Neuron (in vitro differentiated cells): ENCODE data around the gene PANK4.

Source experiments
- H2AFZ ChIP-seq: one replicate; pipeline ENCODE4 v1.6.1; 2013; ENCODE audit warnings: low read depth, mild to moderate bottlenecking, inconsistent platforms, low read length, moderate library complexity
- H3K27me3 ChIP-seq: one replicate; pipeline ENCODE4 v1.6.1; 2013; ENCODE audit warnings: low read length; ENCODE audit not compliant: insufficient read depth
- H3K36me3 ChIP-seq: one replicate; pipeline ENCODE4 v1.6.1; 2013; ENCODE audit warnings: low read length; ENCODE audit not compliant: insufficient read depth
- H3K4me1 ChIP-seq: one replicate; pipeline ENCODE4 v1.6.1; 2013; ENCODE audit warnings: low read length; ENCODE audit not compliant: insufficient read depth
- H3K4me3 ChIP-seq: 2 replicates; pipeline ENCODE4 v1.5.1; 2013; ENCODE audit warnings: mild to moderate bottlenecking, low read length, moderate library complexity
- H3K9me3 ChIP-seq: one replicate; pipeline ENCODE4 v1.6.1; 2013; ENCODE audit warnings: low read length

Gene PANK4

GRCh38 chr1:2526824-2527555 lies 594 bp upstream of the PANK4 start:
- H3K4me3 ChIP-seq = peak overlapping the region; percentile 83
- no peaks in the 10 kb centered on the region for H3K27me3 ChIP-seq
- H2AFZ ChIP-seq = no peak overlapping the region
- H3K4me1 ChIP-seq = peaks cover 57% of the 10 kb centered on the region
- no peaks in the 10 kb centered on the region for H3K9me3 ChIP-seq
- H3K36me3 ChIP-seq = peaks cover 6% of the 10 kb centered on the region

- no peak overlapping the region for H2AFZ ChIP-seq
- no peaks in the 10 kb centered on the region for H3K9me3 ChIP-seq
- H3K27me3 ChIP-seq = no peaks in the 10 kb centered on the region
- H3K36me3 ChIP-seq = peaks cover 19% of the 10 kb centered on the region
- H3K4me3 ChIP-seq = peak overlapping the region; percentile 92
- H3K4me1 ChIP-seq = peaks cover 42% of the 10 kb centered on the region
These were observed 850 bp downstream of the PANK4 start for GRCh38 chr1:2525572-2525919.

GRCh38 chr1:2523891-2524609 lies 2.3 kb downstream of the PANK4 start:
- H3K36me3 ChIP-seq = peaks cover 29% of the 10 kb centered on the region
- no peaks in the 10 kb centered on the region for H3K27me3 ChIP-seq
- peak overlapping the region; percentile 92 for H3K4me3 ChIP-seq
- no peaks in the 10 kb centered on the region for H3K9me3 ChIP-seq
- H3K4me1 ChIP-seq = peaks cover 42% of the 10 kb centered on the region
- H2AFZ ChIP-seq = no peak overlapping the region

- H3K4me1 ChIP-seq = peaks cover 37% of the 10 kb centered on the region
- H3K9me3 ChIP-seq = no peaks in the 10 kb centered on the region
- H3K4me3 ChIP-seq = no peak overlapping the region
- no peak overlapping the region for H2AFZ ChIP-seq
- peaks cover 32% of the 10 kb centered on the region for H3K36me3 ChIP-seq
- H3K27me3 ChIP-seq = no peaks in the 10 kb centered on the region
These were observed 3.1 kb downstream of the PANK4 start for GRCh38 chr1:2523191-2523890.

GRCh38 chr1:2522230-2522629 lies 4.2 kb downstream of the PANK4 start:
- H3K36me3 ChIP-seq = peaks cover 43% of the 10 kb centered on the region
- no peaks in the 10 kb centered on the region for H3K9me3 ChIP-seq
- H2AFZ ChIP-seq = no peak overlapping the region
- H3K27me3 ChIP-seq = no peaks in the 10 kb centered on the region
- H3K4me3 ChIP-seq = no peak overlapping the region
- H3K4me1 ChIP-seq = peaks cover 26% of the 10 kb centered on the region

- H3K4me3 ChIP-seq = no peak overlapping the region
- no peak overlapping the region for H2AFZ ChIP-seq
- H3K27me3 ChIP-seq = no peaks in the 10 kb centered on the region
- peaks cover 57% of the 10 kb centered on the region for H3K36me3 ChIP-seq
- no peaks in the 10 kb centered on the region for H3K9me3 ChIP-seq
- peaks cover 20% of the 10 kb centered on the region for H3K4me1 ChIP-seq
These were observed 5.6 kb downstream of the PANK4 start for GRCh38 chr1:2520806-2521205.

GRCh38 chr1:2520206-2520605 lies 6.2 kb downstream of the PANK4 start:
- Histone ChIP-seq H3K36me3 (peaks cover 63% of the 10 kb centered on the region), H3K4me1 (peaks cover 14% of the 10 kb centered on the region), H3K4me3 (no peak overlapping the region), H3K9me3 (no peaks in the 10 kb centered on the region), H2AFZ (no peak overlapping the region), H3K27me3 (no peaks in the 10 kb centered on the region)

- Histone ChIP-seq H3K9me3 (no peaks in the 10 kb centered on the region), H3K4me1 (peaks cover 9% of the 10 kb centered on the region), H3K36me3 (peaks cover 65% of the 10 kb centered on the region), H3K27me3 (no peaks in the 10 kb centered on the region), H2AFZ (no peak overlapping the region), H3K4me3 (no peak overlapping the region)
These were observed 6.7 kb downstream of the PANK4 start for GRCh38 chr1:2519729-2520128.

- H3K36me3 ChIP-seq = peaks cover 69% of the 10 kb centered on the region
- no peak overlapping the region for H3K4me3 ChIP-seq
- H3K4me1 ChIP-seq = peaks cover 3% of the 10 kb centered on the region
- H3K9me3 ChIP-seq = no peaks in the 10 kb centered on the region
- no peaks in the 10 kb centered on the region for H3K27me3 ChIP-seq
- H2AFZ ChIP-seq = no peak overlapping the region
These were observed 7.2 kb downstream of the PANK4 start for GRCh38 chr1:2519029-2519685.

- no peak overlapping the region for H3K4me3 ChIP-seq
- H3K27me3 ChIP-seq = no peaks in the 10 kb centered on the region
- H3K4me1 ChIP-seq = no peaks in the 10 kb centered on the region
- H2AFZ ChIP-seq = no peak overlapping the region
- H3K36me3 ChIP-seq = peaks cover 75% of the 10 kb centered on the region
- no peaks in the 10 kb centered on the region for H3K9me3 ChIP-seq
These were observed 7.9 kb downstream of the PANK4 start for GRCh38 chr1:2518528-2518927.

GRCh38 chr1:2517966-2518365 lies 8.4 kb downstream of the PANK4 start:
- Histone ChIP-seq H3K4me1 (no peaks in the 10 kb centered on the region), H3K9me3 (no peaks in the 10 kb centered on the region), H3K27me3 (no peaks in the 10 kb centered on the region), H3K36me3 (peaks cover 81% of the 10 kb centered on the region), H3K4me3 (no peak overlapping the region), H2AFZ (no peak overlapping the region)

- Histone ChIP-seq H3K4me1 (no peaks in the 10 kb centered on the region), H3K4me3 (no peak overlapping the region), H3K36me3 (peaks cover 90% of the 10 kb centered on the region), H3K27me3 (no peaks in the 10 kb centered on the region), H2AFZ (no peak overlapping the region), H3K9me3 (no peaks in the 10 kb centered on the region)
These were observed 9.4 kb downstream of the PANK4 start for GRCh38 chr1:2516946-2517345.

- H2AFZ ChIP-seq = no peak overlapping the region
- no peaks in the 10 kb centered on the region for H3K27me3 ChIP-seq
- H3K4me1 ChIP-seq = no peaks in the 10 kb centered on the region
- H3K9me3 ChIP-seq = no peaks in the 10 kb centered on the region
- H3K4me3 ChIP-seq = no peak overlapping the region
- peaks cover 91% of the 10 kb centered on the region for H3K36me3 ChIP-seq
These were observed 10.3 kb downstream of the PANK4 start for GRCh38 chr1:2516124-2516523.
